Umbilical cord (tissue), 2 donors: ENCODE data around the gene SPRY2. TPM values are rescaled to one million over a fixed set of nuclear protein-coding genes. Genes with fewer than 3 reads are reported as not detected.
A peak's percentile ranks its signal among the peaks of the same experiment; 100 is the strongest.
"Not testable (repeated sequence)": the region's sequence is repeated elsewhere in the genome, so short reads cannot be mapped to it uniquely, and the experiment has no call there.

Experiments
- DNase-seq: peaks from one replicate; pipeline ENCODE4 v3.0.0-alpha.2; 2015; ENCODE audit warnings: low spot score
- total RNA-seq: library from RNA; depleted of rRNA; stranded (reverse); fragments of >200 nt; gene quantifications from one replicate; pipeline ENCODE4 v1.2.3, GENCODE V29; 2014; ENCODE audit warnings: low replicate concordance; ENCODE audit not compliant: insufficient read depth

The SPRY2 gene
- total RNA-seq, result 12.8 TPM

- DNase-seq, result peak; percentile 96
These were observed at the start of gene SPRY2 for GRCh38 chr13:80341101-80341755. Gene SPRY2 (minus strand): TSS chr13:80341126. CDS start chr13:80337705, 3,421 bp downstream.

GRCh38 chr13:80390338-80390737, 49.4 kb upstream of the SPRY2 start:
- no peak for DNase-seq

GRCh38 chr13:80389073-80390038, 48.4 kb upstream of the SPRY2 start:
- no peak for DNase-seq

- no peak for DNase-seq
These were observed 47.6 kb upstream of the SPRY2 start for GRCh38 chr13:80388506-80388905.

- no peak for DNase-seq
These were observed 45.7 kb upstream of the SPRY2 start for GRCh38 chr13:80386592-80386991.

- DNase-seq, result no peak
These were observed 45.1 kb upstream of the SPRY2 start for GRCh38 chr13:80386002-80386401.

- DNase-seq, result no peak
These were observed 41.6 kb upstream of the SPRY2 start for GRCh38 chr13:80382576-80382975.

GRCh38 chr13:80379245-80379644, 38.3 kb upstream of the SPRY2 start:
- no peak for DNase-seq

- DNase-seq, result no peak
These were observed 35.6 kb upstream of the SPRY2 start for GRCh38 chr13:80376554-80376953.

- no peak for DNase-seq
These were observed 34.0 kb upstream of the SPRY2 start for GRCh38 chr13:80374901-80375300.

- no peak for DNase-seq
These were observed 33.5 kb upstream of the SPRY2 start for GRCh38 chr13:80374444-80374843.

GRCh38 chr13:80371840-80372509, 31.0 kb upstream of the SPRY2 start:
- no peak for DNase-seq

- no peak for DNase-seq
These were observed 26.5 kb upstream of the SPRY2 start for GRCh38 chr13:80367473-80367872.

GRCh38 chr13:80363890-80364503, 23.1 kb upstream of the SPRY2 start:
- peak; percentile 49 for DNase-seq

GRCh38 chr13:80362481-80362880, 21.6 kb upstream of the SPRY2 start:
- no peak for DNase-seq

GRCh38 chr13:80361883-80362327, 21.0 kb upstream of the SPRY2 start:
- no peak for DNase-seq

GRCh38 chr13:80361298-80361697, 20.4 kb upstream of the SPRY2 start:
- no peak for DNase-seq

- no peak for DNase-seq
These were observed 19.5 kb upstream of the SPRY2 start for GRCh38 chr13:80360453-80360800.

- DNase-seq, result no peak
These were observed 19.0 kb upstream of the SPRY2 start for GRCh38 chr13:80359778-80360452.

- DNase-seq, result no peak
These were observed 18.5 kb upstream of the SPRY2 start for GRCh38 chr13:80359414-80359777.

- DNase-seq, result not testable (repeated sequence)
These were observed 14.7 kb upstream of the SPRY2 start for GRCh38 chr13:80355496-80356094.
